SK-N-MC (cell line): ENCODE measurements around the gene GRIP2.

Experiments
- EZH2 ChIP-seq: fragments of 200-600 bp; sonication (generic); IDR thresholded peaks from one replicate; pipeline ENCODE4 v1.6.1; 2017; ENCODE audit warnings: antibody characterized with exemption
- POLR2AphosphoS5 ChIP-seq: IDR thresholded peaks from 2 replicates; pipeline ENCODE4 v1.6.1; 2012; ENCODE audit warnings: mild to moderate bottlenecking, low read depth, low read length, borderline replicate concordance

DNA sequence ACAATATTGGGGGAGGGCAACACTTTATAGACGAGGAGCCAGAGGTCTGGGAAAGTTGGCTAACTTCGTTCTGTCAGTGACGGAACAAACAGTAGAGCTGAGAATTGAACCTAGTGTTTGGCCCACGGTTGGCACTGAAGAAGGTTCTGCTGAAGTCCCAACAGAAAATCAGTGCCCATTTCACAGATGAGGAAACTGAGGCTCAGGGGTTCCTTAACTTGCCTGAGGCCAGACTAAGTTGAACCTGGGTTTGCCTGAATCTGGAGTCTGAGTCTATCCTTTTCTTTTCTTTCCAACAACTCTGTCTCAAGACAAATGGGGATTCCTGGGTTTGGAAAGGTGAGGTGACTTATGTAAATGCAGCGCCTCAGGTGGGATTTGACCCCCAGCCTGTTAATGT, 82.7 kb downstream of the GRIP2 start:
- TF ChIP-seq EZH2 (no peak), POLR2AphosphoS5 (no peak)
